DMS153 treated with DMSO at 0.1 percent for 48 hours (cell line): ENCODE measurements around the gene P2RX1.

Experiments
- DNase-seq: peaks from one replicate; lab custom pipeline; 2025; ENCODE audit not compliant: unreplicated experiment; lab: John Stamatoyannopoulos, UW

The P2RX1 gene

DNA sequence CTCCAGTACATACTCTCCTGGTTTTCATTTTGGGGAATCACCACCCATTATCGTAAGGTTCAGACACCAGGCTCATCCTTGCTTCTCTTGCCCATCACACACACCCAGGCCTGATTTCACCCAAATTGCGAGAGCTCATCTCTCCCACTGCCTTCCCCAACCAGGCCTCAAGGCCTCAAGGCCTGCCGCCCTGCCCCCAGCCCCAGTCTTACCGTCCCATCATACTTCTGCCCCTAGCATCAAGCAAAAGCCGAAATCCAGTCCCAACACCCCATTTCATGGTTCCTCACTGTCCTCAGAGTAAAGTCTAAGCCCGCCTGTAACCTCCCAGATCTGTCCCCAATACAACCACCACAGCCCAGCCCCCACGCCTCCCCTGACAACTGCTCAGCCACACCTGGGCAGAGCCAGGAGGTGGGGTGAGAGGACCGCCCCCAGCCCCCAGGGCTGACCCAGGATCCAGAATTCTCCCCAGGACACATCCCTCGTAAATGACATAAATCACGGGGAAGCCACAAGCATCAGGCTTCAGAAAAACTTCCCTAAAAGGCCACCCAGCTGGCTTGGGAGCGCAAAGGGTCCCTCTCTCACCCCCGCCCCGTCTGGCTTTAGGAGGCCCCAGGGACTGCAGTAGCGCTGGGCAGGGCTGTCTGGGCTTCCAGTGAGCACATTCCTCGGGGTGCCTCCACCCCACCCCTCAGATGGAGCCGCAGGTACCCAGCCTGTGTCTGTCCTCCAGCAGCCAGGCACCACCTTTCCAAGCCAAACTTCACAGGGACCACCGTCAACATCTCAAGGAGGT is 9.6 kb upstream of the P2RX1 start:
- DNase-seq: no peak

DNA sequence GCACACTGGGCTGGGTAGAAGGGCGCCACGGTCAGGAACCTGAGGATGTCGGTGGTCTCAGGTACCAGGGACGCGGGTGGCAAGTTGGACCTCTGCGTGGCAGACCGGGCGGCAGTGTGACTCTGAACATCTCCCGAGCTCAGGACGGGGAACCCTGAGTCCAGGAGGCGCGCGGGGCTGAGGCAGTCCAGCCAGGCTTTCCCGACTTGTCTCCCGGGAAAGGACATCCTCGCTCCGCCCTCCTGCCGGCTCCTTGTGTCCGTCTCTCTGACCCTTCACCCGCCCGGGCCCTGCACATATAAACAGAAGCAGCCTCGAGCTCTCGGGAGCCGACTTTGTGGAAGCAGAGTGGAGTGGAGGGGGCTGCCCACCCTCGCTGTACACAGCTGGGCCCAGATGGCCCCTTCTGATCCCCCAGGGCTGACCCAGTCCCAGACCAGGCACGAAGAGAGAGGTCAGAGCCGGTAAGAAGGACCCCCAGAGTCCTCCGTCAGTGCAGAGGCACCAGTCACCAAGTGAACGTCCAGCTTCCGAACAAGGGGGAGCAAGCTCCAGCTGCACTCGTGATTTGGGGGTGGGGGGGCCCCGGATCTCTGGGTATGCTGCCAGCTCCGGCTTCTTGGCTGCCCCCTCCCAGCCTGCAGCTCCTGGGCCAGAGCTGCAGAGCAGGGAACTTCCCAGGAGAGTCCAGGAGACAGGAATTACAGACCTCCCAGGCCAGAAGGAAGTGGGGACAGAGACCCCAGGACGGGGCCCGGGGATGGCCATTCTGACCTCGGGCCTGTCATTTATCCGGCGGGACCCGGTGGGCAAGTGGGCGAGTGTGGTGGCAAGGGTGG is 8.5 kb upstream of the P2RX1 start:
- no peak for DNase-seq

DNA sequence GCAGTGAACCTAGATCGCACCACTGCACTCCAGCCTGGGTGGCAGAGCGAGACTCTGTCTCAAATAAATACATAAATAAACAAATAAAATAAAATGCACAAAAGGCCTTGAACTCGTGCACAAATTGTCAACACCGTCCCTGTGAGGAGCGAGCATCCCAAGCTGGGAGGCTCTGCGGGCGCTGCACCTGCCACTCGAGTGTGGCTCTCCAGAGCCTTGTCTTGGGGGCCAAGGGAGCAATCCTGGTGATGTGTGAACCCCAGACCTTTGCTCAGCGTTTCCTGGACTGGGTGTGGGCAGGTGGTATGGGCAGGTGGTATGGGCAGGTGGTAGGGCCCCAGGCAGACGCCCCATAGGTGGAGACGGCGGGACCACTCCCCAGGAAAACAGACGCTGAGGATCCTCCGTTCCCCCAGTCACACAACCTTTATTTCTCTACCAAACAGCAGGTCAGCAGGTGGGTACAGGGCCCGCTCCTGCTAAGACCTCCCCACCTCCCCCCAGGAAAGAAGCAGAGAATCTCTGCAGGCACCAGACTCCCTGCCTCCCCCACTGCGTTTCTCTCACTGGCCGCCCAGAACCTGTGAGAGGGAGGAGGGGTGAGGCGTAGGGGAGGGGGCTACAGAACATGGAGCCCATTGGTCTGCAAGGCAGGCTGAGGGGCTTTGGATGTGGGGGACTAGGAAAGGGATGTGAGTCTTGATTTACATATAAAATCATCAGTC is 7.4 kb upstream of the P2RX1 start:
- no peak for DNase-seq

DNA sequence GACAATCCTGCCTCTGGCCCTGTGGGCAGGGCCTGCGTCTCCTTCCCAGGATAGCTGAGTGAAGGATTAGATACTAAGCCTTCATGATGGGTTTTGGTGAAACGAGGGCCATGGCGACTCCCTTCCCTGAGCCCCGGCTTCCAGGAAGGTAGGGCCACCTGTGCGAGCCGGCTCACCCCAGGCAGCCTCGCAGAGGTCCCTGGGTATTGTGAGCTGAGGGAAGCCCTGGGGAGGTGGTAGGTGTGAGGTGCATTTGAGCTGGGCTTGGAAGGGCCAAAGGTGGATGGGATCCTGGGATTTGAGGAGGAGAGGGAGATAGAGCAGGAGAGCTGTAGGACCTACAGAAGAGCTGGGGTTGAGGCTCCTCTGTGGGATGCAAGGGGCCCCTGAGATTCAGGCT is 6.5 kb upstream of the P2RX1 start:
- no peak for DNase-seq

DNA sequence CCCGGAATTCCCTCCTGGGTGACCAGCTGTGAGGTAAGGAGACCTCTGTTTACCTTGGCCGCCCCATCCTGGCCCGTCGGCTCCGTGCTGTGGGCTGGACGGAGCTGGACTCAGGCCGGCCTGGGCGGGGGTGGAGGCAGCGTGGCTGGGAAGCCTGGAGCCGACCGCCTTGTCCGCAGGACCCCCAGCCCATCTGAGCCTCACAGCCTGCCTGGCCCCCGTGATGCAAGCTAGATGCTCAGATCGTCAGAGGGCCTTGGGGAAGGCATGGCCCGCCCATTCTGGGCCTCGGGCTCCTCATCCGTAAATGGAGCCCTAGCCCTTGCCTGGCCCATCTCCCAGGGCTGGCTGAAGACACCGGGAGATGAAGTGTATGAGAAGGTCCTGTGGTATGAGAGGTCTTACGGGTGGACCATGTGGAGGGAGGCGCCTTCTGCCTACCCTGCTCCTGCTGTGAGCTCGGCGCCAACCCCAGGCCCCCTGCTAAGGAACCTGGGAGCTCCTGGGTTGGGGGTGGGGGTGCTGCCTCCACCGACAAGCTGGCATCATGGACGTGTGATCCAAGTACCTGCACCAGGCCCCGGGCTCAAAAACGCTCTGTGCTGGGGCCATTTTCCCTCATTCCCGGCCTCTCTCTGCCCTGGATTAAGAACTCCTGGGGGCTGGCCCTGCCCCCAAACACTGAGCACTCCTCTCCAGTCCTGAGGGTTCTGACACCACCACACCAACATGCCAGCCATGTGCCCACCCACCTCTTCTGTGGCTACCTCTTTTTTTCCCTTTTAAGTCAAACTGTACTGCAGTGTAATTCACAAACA is 5.4 kb upstream of the P2RX1 start:
- no peak for DNase-seq

DNA sequence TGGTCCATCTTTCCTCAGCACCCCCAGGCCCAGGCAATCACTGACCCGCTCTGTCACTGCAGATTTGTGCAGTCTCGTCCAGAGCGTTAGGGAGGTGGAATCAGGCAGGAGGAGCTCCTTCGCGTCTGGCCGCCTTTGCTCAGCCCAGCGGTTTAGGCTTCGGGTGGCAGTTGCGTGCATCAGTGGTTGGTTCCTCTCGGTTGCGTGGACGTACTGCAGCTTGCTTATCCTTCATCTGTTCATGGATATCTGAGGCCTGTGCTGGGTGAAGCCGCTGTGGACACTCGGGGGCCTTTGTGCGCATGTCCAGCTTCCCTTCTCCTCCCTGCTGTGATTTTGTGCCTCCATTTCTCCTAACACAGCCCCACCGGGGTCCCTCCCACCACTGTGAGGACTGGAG is 4.7 kb upstream of the P2RX1 start:
- DNase-seq: no peak

DNA sequence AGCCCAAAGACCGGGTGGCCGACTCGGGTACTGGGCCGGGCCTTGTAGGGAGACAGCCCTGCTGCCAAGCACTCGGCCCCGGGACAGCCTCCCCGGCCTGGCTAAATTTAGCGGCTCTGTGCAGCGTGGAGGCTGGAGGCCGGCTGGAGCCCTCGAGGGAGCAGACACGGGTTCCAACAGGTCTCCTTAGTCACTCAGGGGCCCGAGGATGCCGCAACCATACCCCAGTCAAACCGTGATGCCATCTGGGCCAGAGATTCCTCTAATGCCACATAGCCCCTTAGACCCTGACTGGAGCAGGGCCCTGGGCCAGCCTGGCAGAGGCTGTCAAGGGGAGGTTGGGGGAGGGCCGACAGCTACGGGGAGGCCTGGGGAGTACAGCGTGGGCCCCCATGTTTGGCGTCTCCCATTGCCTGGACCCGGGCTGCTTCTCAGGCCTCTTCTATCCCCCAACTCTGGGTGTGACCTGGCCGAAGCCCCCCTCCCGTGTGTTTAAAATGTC is 2.9 kb upstream of the P2RX1 start:
- no peak for DNase-seq

DNA sequence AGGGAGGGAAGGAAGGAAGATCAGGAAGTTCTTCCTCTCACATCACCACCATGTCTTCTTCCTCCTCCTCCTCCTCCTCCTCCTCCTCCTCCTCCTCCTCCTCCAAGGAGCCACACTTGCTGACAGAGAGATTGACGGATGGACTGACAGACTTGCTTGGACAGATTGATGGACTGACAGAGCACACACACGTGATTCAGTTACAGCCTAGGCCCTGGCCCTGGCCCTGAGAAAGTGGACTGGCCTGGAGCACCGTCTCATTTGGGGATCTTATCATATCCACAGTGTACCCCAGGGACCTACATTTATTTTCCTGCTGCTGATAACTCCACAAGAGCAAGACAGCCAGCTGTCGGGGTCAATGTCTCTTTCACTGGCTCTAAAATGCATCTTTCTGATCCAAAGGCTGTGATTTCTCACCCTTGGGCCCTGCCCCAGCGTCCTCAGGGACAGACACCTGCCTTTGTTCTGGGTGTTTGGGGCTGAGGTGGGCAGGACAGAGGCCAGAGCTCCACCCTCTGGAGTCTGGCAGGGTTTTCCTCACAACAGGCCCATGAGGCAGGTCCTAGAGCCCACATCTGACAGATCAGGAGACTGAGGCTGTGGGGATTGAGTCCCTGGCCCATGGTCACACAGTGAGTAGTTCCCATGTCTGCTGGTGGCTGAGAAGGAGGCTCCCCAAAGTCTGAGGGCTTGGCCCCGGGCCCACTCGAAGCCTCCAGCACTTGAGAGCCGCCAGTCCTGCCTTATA is 2.3 kb upstream of the P2RX1 start:
- DNase-seq: no peak

DNA sequence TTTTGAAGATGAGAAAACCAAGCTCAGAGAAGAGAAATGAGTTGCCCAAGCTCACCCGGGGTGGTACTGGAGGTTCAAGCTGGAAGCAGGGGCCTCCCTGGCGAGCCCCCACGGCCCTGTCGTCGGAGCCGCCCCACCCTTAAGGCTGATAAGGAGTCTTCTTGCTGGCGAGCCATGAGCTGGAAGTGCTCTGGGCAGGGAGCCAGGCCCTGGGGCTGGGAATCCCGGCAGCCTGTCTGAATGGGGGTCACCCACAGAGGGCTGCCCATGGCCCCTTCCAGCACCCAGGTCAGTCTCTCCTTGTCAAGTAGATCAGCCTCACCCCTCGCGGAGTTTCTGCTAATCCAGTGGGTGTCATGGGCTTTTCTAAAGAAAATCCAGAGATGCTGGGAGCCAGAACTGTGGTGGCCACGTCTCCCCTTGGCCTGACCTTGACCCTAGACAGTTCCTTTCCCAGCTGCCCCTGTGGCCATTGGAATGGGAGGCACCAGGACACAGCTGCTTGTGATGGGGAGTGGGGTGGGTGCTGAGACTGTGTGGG is 1.2 kb upstream of the P2RX1 start:
- DNase-seq: no peak

DNA sequence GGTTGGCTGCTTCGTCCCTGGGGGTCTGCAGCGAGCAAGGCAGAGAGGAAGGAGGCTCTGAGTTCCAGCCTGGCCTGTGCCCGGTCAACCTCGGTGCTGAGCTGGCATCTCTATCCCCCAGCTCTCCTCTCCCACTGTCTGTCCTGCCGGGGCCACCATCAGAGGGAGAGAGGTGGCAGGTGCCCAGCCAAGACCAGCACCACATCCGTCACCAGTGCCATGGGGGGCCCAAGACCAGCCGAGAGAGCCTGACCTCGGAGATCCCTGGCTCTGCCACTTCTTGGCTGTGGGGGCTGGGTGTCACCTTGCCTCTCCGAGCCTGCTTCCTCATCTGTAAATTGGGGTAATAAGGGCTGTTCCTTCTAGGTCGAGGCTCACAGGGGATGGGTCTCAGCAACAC is 560 bp upstream of the P2RX1 start:
- no peak for DNase-seq

DNA sequence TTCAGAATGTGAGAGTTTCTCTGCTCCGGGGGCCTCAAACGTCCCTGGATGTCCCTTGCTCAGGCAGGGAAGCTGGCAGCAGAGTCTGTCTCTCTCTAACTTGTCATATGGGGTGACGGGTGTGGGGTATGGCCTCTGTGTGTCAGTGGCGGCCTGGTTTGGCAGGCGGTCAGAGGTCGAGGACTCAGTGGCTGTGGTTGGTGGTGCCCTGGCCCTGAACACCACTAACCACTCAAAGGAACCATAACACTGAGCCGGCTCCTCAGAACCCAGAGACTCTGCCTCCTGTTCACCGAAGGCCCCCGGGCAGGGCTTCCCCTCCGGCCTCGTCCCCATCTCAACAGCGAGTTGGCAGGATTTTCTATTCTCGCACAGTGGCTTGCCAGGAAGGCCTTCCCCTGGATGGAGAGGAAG is 677 bp downstream of the P2RX1 start:
- DNase-seq: no peak

DNA sequence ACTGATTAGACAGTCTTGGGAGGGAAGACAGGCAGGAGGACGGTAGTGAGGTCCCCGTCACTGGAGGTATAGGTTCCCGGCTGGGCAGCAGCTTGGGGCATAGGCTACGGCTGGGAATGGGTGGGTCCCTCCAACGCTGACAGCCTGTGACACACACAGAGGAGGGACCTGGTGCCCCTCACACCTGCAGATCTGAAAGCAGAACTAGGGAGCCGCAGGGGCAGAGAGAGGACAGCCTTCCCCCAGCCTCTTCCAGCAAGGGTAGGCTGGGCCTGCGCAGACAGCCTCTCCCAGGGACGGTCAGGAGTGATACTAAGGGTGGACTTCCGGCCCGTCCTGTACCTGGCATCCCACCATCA is 2.0 kb downstream of the P2RX1 start:
- DNase-seq: no peak

DNA sequence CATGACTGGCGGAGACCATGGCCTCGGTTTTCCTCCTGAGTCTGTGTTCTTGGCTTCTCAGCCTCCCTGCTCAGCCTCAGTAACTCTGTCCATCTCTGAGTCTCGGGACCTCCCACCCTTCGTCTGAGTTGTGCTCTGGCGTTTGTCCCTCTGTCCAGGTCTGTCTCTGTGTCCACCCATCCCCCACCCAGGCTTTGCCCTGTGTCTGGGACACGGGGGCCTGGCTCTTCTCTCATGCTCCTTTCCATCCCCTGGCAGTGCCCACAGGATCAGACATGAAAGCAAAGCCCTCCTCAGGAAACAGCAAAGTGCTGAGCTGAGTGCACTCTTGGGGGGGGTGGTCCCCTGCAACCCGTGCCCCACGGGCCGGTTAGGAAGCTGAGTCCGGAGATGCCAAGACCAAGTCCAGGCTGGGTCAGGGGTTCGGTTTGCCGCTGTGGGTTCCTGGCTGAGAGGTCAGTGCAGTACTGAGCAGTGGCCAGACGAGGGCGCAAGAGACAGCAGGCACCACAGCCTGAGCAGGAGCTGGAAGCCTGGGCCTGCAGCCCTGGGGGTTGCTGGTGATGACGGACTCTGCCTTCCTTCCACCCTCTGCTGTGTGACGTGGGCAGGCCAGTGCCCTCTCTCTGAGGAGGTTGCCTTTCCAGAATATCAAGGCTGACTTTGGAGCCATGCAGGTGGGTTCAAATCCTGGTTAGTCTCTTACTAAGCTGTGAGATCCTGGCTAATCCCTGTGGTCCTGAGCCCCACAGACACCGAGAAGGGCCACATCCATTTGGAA is 2.5 kb downstream of the P2RX1 start:
- DNase-seq: peak; percentile 19

DNA sequence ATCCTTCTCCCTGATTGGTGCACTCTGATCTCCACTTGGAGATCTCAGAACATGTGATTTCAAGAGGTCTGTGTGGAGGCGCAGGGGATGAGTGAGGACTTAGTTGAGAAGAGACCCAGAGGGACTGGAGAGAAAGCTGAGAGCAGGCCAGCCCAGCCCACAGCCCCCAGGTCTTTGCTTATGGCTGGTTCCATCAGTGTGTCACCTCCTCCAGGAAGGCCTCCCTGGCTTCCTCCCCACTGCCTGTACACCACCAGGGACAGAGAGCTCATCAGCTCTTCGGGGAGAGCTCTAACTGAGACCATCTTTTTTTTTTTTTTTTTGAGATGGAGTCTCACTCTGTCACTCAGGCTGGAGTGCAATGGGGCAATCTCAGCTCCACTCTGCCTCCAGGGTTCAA is 3.4 kb downstream of the P2RX1 start:
- no peak for DNase-seq

DNA sequence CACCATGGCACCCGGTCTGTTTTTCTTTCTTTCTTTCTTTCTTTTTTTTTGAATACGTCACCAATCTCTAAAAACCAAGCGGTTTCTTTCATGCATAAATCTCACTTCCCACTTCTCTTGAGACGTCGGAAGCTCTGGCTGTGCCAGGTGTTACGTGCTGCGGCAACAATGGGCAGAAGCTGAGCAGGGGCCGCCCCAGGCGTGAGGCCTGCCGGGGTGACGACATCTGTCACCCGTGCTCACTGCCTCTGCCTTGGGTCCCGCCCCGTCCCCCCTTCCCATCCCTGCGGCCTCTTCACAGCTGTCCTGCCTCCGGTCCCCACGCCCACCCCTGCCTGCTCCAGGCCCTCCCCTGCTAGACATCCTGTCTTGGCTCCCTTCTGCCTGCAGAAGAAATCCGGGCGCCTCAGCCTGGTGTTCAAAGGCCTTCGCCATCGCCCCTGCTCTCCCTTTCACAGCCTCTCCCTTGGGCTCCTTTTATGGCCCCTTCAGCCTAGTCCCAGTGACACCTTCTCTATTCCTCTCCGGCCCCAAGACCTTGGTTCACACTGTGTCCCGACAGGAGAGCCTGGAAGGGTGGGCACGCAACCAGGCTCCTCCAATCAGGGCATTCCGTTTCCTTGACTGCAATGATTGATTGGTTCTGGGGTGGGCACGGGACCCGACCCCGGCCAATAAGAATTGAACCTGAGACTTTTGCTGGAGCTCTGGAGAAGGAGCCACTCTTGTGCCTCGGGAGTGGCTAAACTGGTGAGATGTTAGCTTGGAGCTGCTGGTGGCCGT is 4.8 kb downstream of the P2RX1 start:
- DNase-seq: no peak

DNA sequence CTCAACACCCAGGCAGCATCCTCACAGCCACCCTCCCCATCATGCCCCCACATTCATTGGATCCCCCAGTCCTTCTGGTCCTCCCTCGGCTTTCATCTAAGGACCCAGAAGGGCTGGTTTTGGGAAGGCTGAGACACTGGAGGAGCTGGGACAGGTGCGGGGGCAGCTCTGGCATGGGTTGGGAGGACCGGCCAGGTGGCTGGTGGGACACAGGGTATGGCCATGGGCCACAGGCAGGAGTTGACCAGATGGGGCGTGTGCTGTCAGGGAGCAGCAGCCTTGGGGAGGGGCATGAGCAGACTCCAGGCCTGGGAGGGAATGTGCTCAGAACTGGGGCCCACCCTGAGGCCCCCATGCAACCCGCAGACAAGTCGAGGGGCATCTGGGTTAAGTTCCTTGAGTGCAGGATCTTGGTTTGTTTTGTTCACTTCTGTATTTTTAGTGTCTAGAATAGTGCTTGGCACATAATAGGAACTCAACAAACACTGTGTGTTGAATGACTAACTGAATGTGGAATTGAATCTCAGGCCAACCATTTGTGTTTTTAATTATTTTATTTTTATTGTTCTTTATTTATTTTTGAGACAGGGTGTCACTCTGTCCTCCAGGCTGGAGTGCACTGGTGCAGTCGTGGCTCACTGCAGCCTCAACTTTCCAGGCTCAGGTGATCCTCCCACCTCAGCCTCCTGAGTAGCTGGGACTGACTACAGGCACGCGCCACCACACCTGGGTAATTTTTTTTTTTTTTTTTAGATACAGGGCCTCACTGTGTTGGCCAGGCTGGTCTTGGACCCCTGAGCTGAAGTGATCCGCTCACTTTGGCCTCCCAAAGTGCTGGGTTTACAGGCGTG is 5.6 kb downstream of the P2RX1 start:
- no peak for DNase-seq

DNA sequence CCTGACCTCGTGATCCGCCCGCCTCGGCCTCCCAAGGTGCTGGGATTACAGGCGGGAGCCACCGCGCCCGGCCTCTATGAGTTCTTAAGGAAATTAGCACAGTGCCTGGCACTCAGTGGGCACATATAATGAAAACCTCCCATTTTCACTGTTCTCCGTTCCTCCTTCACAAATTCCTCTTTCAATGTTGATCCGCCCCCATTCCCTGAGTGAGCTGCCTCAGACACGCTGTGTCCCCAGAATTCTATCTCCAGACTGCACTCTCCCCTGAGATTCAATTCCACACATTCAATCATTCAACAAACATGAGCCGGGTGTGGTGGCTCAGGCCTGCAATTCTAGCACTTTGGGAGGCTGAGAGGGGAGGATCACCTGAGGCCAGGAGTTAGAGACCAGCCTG is 7.0 kb downstream of the P2RX1 start:
- no peak for DNase-seq
